ENCODE results near the gene ASNS. TPM values are rescaled to one million over a fixed set of nuclear protein-coding genes. Genes with fewer than 3 reads are reported as not detected.

The ASNS gene
- total and polyA plus RNA-seq, 8 donors = 4.7 to 52.5 (median 24.5) TPM

- WGBS, 5 donors = 44 to 57% (median 48%) methylated on average over 5 of the region's 5 CpGs
- intact Hi-C loops (cut with DNase I; ENCODE audit: low total_unique reads) = no loop called here
- DNase-seq = no peak
Measured at GRCh38 chr7:97818066-97818663, 54.0 kb downstream of the ASNS start.

More at GRCh38 chr7:97818066-97818663, 54.0 kb downstream of the ASNS start:
- H3K4me1 ChIP-seq = no peaks in the 10 kb centered on the region
- no peaks in the 10 kb centered on the region for H3K36me3 ChIP-seq
- no peaks in the 10 kb centered on the region for H3K9me3 ChIP-seq
- no peak for TF ChIP-seq EP300 (IDR thresholded peaks at IDR 0.05)
- TF ChIP-seq POLR2A (IDR thresholded peaks at IDR 0.05) = no peak
- TF ChIP-seq POLR2AphosphoS5 (IDR thresholded peaks at IDR 0.05) = no peak
- TF ChIP-seq CTCF (IDR thresholded peaks at IDR 0.05) = no peak
- no peak overlapping the region for H3K27ac ChIP-seq
- no peak overlapping the region for H3K4me3 ChIP-seq
- H3K27me3 ChIP-seq = no peaks in the 10 kb centered on the region

Small RNAs within 50 kb of the gene (small RNA-seq; reads per million reads assigned to genes)
- 0 reads per million in 4 donors for gene AC005326.1
- 0 reads per million in 4 donors for gene AC079781.2
- 0 reads per million in 4 donors for gene SNRPCP9

Other genes with a start within 250 kb of the ASNS start
- gene TAC1, start 140.3 kb downstream of the ASNS start, total RNA-seq = 1 to 10 TPM in 2 of 5 donors, not detected in 3; 1.3 to 2.8 TPM
- 1 to 10 TPM in 1 of 3 donors, under 1 TPM in 1, not detected in 1; 0.25 to 2.1 TPM for gene TAC1, start 140.3 kb downstream of the ASNS start, polyA plus RNA-seq
- gene OCM2, start 117.8 kb upstream of the ASNS start, total RNA-seq = not detected
- not detected for gene OCM2, start 117.8 kb upstream of the ASNS start, polyA plus RNA-seq
- 10 to 100 TPM; 18.2 to 42.6 (median 20.6) TPM for gene LMTK2, start 234.5 kb upstream of the ASNS start, total RNA-seq
- gene LMTK2, start 234.5 kb upstream of the ASNS start, polyA plus RNA-seq = 1 to 10 TPM; 1.4 to 3.6 (median 1.7) TPM